ENCODE results near the gene NDUFA6. TPM values are rescaled to one million over a fixed set of nuclear protein-coding genes. Genes with fewer than 3 reads are reported as not detected.
"Not testable (repeated sequence)": the region's sequence is repeated elsewhere in the genome, so short reads cannot be mapped to it uniquely, and the experiment has no call there.

Gene NDUFA6
- total RNA-seq (134 and 186 TPM in 2 replicates), polyA plus RNA-seq (289 and 324 TPM in 2 replicates)

GRCh38 chr22:42090596-42091454 is at the start of gene NDUFA6:
NDUFA6 (minus strand) TSS chr22:42090772; CDS start chr22:42090744, 28 bp downstream.
- TF ChIP-seq, protein P1, sequence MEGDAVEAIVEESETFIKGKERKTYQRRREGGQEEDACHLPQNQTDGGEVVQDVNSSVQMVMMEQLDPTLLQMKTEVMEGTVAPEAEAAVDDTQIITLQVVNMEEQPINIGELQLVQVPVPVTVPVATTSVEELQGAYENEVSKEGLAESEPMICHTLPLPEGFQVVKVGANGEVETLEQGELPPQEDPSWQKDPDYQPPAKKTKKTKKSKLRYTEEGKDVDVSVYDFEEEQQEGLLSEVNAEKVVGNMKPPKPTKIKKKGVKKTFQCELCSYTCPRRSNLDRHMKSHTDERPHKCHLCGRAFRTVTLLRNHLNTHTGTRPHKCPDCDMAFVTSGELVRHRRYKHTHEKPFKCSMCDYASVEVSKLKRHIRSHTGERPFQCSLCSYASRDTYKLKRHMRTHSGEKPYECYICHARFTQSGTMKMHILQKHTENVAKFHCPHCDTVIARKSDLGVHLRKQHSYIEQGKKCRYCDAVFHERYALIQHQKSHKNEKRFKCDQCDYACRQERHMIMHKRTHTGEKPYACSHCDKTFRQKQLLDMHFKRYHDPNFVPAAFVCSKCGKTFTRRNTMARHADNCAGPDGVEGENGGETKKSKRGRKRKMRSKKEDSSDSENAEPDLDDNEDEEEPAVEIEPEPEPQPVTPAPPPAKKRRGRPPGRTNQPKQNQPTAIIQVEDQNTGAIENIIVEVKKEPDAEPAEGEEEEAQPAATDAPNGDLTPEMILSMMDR (IDR thresholded peaks at IDR 0.05; ENCODE audit: low read depth, low read length) = peak; percentile 93
- peaks cover 6% of the 10 kb centered on the region for H3K4me1 ChIP-seq (ENCODE audit: low read depth)
- peak; percentile 99 for DNase-seq (ENCODE audit: low read depth in 1 of 2, low spot score in 1 of 2)
- H3K9me3 ChIP-seq (ENCODE audit: low read depth) = no peaks in the 10 kb centered on the region
- no peaks in the 10 kb centered on the region for H3K27me3 ChIP-seq
- H3K27ac ChIP-seq = peak within 1 kb of the TSS; percentile 99
- peak within 1 kb of the TSS; percentile 86 for H3K4me3 ChIP-seq
- H3K36me3 ChIP-seq = peaks cover 11% of the 10 kb centered on the region

DNA sequence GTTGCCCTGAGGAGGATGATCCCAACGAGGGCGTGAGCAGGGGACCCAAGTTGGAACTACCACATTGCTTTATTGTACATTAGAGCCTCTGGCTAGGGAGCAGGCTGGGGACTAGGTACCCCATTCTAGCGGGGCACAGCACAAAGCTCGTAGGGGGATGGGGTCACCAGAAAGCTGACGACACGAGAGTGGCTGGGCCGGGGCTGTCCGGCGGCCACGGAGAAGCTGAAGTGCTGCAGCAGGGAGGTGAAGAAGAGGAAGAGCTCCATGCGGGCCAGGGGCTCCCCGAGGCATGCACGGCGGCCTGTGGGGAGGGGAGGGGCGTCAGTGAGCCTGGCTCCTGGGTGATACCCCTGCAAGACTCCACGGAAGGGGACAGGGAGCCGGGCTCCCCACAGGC is 49.6 kb upstream of the NDUFA6 start:
- not testable (repeated sequence) for H3K36me3 ChIP-seq; H3K4me3 ChIP-seq; DNase-seq (ENCODE audit: low read depth in 1 of 2, low spot score in 1 of 2); H3K9me3 ChIP-seq (ENCODE audit: low read depth); H3K27ac ChIP-seq; H3K4me1 ChIP-seq (ENCODE audit: low read depth); H3K27me3 ChIP-seq

DNA sequence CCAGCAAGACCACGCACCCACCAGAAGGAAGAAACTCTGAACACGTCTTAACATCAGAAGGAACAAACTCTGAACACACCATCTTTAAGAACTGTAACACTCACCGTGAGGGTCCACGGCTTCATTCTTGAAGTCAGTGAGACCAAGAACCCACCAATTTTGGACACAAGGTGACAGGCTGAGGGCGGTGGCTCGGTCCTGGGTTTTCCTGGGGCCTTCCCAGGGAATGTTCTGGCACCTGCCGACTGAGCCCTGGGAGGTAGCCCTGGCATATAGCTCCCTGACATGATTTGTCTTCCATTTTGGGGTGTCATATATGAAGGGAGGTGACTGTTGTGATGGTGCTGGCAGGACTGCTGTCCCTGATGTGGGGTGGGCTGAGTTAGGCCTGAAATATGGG is 48.9 kb upstream of the NDUFA6 start:
- H3K36me3 ChIP-seq; H3K4me3 ChIP-seq; H3K9me3 ChIP-seq (ENCODE audit: low read depth); H3K27ac ChIP-seq; H3K27me3 ChIP-seq; DNase-seq (ENCODE audit: low read depth in 1 of 2, low spot score in 1 of 2); H3K4me1 ChIP-seq (ENCODE audit: low read depth): not testable (repeated sequence)

- H3K27ac ChIP-seq = no peak overlapping the region
- no peaks in the 10 kb centered on the region for H3K4me1 ChIP-seq (ENCODE audit: low read depth)
- no peaks in the 10 kb centered on the region for H3K9me3 ChIP-seq (ENCODE audit: low read depth)
- H3K27me3 ChIP-seq = no peaks in the 10 kb centered on the region
- H3K4me3 ChIP-seq = no peak overlapping the region
- no peak for DNase-seq (ENCODE audit: low read depth in 1 of 2, low spot score in 1 of 2)
- TF ChIP-seq, protein P1 (IDR thresholded peaks at IDR 0.05; ENCODE audit: low read depth, low read length) = no peak
- no peaks in the 10 kb centered on the region for H3K36me3 ChIP-seq
These were observed 48.4 kb upstream of the NDUFA6 start for GRCh38 chr22:42138972-42139371.

DNA sequence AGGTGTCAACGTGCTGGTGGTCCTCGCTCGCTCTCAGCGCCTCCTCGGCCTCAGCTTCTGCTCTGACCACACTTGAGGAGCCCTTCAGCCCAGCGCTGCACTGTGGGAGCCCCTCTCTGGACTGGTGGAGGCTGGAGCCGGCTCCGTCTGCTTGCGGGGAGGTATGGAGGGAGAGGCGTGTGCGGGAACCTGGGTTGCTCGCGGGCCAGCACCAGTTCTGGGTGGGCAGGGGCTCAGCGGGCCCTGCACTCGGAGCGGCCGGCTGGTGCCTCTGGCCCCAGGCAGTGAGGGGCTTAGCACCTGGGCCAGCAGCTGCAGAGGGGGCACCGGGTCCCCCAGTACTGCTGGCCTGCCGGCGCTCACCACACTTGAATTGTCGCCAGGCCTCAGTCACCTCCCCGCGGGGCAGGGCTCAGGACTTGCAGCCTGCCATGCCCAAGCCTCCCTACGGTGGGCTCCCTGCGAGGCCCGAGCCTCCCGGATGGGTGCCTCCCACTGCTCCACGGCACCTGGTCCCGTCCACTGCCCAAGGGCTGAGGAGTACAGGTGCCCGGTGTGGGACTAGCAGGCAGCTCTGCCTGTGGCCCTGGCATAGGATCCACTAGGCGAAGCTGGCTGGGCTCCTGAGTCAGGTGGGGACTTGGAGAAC is 47.7 kb upstream of the NDUFA6 start:
- no peaks in the 10 kb centered on the region for H3K4me1 ChIP-seq (ENCODE audit: low read depth)
- no peak overlapping the region for H3K4me3 ChIP-seq
- no peaks in the 10 kb centered on the region for H3K36me3 ChIP-seq
- H3K27ac ChIP-seq = no peak overlapping the region
- TF ChIP-seq, protein P1 (IDR thresholded peaks at IDR 0.05; ENCODE audit: low read depth, low read length) = no peak
- no peaks in the 10 kb centered on the region for H3K27me3 ChIP-seq
- no peak for DNase-seq (ENCODE audit: low read depth in 1 of 2, low spot score in 1 of 2)
- H3K9me3 ChIP-seq (ENCODE audit: low read depth) = no peaks in the 10 kb centered on the region

GRCh38 chr22:42135688-42136087 is 45.1 kb upstream of the NDUFA6 start:
- H3K27me3 ChIP-seq; H3K27ac ChIP-seq; H3K4me3 ChIP-seq; DNase-seq (ENCODE audit: low read depth in 1 of 2, low spot score in 1 of 2); H3K9me3 ChIP-seq (ENCODE audit: low read depth); H3K36me3 ChIP-seq; H3K4me1 ChIP-seq (ENCODE audit: low read depth): not testable (repeated sequence)

Data from cardiac muscle cell (in vitro differentiated cells and primary cell).